A172 (cell line): ENCODE measurements around the gene CACNA1C. TPM values are rescaled to one million over a fixed set of nuclear protein-coding genes. Genes with fewer than 3 reads are reported as not detected.

Experiments used
- DNase-seq: peaks from one replicate; pipeline ENCODE4 v3.0.0-alpha.2; 2015; ENCODE audit warnings: low spot score
- total RNA-seq: library from RNA; depleted of rRNA; stranded (reverse); fragments of >200 nt; shearing (Covaris generic); gene quantifications from 2 replicates; pipeline ENCODE4 v1.2.3, GENCODE V29; 2014

Gene CACNA1C
- total RNA-seq, 1 experiment from 2014 or later: 0.05 TPM

DNA sequence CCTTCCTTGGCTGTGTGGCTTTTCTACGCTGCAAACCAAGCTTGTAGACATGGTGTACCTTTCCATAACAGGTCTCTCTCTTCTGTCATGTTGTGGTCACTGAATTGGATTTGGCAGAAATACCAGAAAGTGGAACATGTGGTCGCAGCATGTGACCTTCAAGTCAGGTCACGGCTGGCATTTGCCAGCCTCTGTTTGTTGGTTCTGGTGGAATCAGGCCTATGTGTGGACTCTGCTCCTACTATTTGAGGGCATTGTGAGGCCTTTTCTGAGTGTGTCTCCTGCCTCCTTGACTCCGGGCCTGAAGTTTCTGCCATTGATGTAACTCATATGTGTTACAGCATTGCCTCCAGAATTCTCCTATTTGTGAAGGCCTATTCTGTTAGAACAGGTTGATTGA lies 116.7 kb downstream of the CACNA1C start:
- no peak for DNase-seq

DNA sequence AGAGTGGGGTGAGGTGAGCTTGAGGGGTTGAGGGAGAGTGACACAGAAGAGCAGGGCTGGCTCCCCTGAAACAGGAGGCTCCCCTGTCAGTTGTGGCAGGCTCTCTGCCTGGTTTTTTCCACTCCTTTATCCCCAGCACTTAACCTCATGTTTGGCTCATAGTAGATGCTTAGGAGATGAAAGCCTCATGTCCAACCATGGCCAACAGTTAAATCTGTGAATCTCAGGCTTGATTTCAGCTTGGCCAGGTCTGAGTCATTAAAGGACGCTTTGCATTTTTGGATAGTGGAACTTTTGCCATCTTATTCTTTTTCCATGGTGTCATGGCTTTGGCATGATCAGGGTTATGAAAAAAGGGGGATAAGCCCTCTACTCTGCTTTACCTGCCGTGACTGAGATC lies 117.2 kb downstream of the CACNA1C start:
- DNase-seq: no peak

DNA sequence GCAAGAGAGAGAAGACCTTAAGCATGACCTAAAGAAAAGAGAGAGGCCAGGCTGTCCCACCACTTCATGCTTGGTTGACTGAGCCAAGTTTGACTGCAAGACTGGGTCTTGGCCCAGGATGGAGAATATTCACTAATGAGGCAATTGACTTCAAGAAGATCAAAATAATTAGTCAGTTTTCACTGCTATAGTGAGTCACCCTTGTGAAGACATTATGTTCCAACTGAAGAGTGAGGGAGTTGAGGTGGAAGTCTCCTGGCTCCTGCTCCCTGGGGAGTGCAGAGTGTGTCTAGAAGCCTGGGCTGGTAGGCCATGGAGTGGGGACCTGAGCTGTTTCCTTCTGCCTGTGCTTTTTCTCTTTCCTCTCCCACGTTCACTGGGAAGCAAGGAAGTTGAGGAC lies 117.6 kb downstream of the CACNA1C start:
- DNase-seq: no peak

DNA sequence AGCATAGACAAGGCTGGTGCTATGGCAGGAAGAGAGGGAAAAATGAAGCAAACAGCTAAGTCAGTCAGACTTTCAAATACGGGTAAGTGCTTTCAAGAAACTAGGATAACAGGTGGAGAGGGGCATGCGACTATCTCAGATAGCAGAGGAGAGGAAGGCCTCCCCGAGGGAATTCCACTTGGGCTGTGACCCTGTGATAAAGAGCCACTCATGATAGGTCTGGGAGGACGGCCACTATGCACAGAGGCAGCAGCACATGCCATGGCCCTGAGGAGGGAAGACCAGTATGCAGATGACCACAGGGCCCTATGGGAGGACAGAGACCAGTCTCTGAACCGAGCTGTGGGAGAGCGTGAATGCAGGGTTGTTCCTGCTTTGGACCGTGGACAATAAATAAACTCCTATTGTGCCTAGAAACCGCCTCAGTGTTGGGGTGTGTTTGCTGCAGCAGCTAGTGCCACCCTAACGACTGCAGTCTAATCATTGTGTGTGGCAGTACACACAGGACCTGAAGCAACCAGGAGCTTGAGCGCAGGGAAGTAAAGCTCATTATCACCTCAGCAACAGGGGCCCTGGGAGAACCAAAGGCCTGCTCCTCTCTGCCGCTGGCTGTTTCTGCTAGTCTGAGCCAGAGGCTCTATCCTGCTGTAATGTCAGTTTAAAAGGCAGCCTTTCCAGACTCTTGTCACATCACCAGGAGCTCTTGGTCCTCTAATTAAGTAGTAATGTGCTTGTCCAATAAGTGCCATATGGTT lies 119.1 kb downstream of the CACNA1C start:
- DNase-seq: no peak

DNA sequence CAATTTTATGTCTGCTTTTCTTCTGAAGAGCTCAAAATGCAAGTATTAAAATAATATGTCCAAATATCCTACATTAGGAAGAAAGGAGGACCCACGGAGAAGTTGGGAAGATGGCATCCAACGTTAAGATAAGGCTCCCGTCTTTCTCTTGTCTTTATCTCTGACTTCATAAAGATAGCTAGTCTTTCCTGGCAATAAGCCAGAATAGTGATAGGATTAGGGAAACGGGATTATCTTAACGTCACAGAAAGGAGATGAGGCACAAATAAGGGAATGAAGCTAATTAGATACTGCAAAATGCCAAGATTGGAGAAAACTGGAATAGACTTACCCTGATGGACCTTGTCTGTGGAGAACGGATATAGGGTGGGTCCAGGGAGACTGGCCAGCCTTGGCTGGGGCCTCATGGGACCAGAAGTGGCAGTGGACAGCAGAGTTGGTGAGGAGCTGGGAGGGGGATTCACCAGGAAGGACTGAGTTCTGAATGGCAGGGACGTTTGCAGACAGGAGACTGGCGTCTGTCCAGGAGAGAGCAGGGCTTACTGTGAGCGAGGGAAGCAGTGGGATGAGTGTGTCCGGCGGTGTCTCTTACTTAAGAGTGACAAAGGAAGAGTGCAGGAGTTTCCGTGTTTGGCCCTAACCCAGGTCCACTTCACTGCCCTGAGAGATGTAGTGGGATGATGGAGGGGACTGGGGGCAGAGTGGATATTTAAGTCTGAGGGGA lies 119.9 kb downstream of the CACNA1C start:
- DNase-seq: no peak

DNA sequence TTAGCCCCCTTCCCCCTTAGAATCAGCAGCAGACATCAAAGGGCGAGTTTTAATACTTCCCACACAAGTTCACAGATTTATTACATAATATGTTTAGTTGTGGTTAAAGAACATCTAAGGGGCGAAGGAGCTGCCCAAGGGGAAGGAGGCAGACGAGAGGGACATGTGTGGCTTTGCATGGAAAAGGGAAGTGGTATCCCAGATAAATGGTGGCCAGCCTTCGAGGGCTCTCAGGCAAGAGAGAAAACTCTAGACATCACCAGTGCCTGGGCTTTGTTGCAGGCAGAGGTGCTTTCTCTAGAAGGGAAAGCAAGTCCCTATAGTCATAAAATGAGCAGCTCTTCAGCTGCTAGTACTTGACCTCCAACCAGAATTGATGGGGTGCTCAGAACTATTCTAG lies 121.2 kb downstream of the CACNA1C start:
- no peak for DNase-seq

DNA sequence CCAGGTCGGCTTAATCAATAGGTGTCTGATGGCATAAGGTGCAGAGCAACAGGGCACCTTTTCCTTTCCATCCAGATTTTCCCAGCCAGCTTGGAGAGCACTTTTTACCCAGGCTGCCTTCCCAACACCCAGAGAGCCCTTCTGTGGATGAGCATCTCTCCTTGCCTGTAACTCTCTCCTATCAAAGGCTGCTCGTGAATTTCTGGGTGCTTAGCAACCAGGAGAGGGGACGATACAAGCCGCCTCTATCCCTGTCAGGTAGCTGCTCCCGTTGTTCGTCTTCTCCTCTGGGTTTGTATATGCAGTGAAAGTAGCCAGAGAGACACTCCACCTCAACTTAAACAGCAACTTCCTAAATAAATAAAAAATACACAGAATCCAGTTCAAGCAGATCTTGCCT lies 124.2 kb downstream of the CACNA1C start:
- DNase-seq: no peak

DNA sequence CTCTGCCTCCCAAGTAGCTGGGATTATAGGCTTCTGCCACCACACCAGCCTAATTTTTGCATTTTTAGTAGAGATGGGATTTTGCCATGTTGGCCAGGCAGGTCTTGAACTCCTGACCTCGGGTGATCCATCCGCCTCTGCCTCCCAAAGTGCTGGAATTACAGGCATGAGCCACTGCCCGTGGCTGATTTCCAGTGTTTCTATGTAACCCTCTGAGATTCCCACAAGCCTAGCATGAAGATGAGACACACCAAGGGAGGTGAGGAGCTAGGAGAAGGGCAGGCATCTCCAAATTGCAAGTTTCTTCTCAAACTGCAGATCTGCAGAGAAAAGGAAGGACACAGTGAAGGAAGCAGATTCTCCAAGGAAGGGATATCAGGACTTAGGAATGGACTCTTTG lies 125.0 kb downstream of the CACNA1C start:
- DNase-seq: no peak

DNA sequence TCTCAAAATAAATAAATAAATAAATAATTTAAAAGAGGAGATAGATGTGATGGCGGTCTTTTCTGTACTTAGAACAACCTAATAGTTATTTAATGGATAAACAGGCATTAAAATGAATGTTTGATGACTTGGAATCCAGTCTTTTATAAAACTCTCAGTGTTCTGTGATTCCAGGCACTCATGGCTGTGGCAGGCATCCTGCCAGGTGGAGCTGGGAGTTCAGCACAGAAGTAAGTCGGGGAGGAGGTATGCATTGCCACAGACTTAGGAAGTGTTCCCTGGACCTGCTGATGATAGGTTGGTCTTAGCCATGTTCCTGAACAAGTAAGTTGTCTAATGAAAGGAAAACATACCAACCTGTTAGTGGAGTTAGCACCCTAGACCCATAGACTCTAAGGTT lies 126.3 kb downstream of the CACNA1C start:
- no peak for DNase-seq

DNA sequence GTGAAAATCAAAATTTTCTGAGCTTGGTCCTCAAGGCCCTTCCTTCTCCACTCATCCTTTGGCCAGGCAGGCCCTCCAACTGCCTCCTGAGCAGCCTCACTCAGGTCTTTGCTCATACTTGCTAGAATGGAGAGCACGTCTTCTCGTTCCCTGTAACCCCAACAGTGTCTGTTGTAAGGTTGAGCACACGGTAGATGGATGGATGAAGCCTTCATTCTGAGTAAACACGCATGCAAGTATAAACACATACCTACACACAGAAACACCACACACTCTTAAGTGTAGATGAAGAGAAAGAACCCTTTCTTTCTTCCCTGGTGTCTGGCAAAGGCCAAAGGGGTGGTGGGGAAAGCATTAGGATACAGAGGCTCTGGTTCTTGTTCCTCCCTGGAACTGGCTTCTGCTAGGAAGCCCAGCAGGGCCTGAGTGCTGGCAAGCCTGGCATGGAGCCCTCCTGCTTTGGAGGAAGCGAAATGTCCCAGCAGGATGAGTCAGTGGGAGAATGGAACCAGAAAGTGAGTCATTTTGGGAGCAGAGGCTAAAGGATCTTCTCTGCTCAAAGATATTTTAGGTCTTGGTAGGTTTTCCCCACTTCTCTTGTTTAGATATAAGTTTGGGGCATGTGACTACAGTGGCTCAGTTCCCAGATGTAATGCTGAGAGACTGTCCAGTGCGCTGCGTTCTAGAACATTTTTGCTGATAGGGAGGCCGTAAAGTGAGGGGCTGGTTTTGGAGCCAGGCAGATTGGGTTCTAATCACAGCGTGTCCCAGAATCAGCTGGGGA lies 127.4 kb downstream of the CACNA1C start:
- DNase-seq: peak; percentile 91

DNA sequence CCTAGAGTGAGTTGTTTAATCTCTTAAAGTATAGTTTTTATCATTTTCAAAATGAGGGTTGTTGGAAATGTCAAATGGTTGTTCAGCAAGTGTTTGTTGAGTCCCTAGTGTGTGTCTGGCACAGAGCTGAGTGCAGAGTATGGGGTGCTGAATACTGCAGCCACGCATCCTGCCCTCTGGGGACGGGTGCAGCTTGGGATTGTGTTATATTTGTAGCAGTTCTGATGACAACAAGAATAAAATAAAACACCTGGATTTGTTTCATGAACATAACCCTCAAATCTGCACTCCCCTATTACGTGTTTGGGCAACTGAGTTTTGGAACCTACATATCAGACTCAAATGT lies 127.9 kb downstream of the CACNA1C start:
- DNase-seq: no peak

DNA sequence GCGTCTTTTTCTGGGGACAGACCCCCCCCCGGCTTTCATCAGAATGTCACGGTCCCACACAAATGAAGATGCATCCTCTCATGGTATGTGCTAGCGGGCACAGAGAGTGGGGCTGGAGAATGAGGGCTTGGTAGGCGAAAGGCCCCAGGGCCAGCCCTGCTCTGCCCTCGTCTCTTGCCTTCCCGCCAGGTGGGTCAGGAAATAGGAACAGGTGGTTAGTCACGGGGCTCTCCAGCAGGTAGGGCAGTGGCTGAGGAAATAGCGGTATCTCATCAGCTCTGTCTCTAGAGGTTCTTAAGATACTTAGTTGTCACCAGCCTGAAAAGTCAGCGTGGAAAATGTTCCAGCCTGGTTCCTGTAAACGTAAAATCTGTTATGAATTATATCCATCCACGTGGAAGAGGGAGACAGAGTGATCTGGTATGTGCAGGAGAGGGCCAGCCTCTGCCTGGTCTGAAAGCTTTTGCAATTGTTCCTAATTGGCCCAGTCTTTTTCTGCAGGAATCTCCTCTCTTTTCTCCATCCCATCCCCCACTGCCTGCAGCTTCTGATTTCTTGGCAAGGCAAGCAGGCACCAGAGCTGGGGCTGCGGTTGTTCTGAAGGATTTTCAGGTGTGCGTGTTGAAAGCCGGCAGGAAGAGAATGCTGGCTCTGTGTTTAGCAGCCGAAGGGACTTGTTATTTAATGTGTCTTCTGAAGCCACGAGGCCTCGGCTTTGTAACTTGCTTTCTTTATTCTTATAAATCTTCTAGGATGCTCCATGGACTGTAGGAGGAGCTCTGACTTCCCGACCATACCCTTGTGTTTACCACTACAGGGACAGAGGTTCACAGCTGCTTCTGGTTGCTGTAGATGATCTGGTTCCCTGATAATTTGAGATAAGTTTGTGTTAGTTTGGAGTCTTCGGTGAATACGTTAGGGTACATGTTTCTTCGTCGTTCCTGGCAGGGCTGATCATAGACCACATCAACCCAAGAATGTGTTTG lies 131.1 kb downstream of the CACNA1C start:
- no peak for DNase-seq

DNA sequence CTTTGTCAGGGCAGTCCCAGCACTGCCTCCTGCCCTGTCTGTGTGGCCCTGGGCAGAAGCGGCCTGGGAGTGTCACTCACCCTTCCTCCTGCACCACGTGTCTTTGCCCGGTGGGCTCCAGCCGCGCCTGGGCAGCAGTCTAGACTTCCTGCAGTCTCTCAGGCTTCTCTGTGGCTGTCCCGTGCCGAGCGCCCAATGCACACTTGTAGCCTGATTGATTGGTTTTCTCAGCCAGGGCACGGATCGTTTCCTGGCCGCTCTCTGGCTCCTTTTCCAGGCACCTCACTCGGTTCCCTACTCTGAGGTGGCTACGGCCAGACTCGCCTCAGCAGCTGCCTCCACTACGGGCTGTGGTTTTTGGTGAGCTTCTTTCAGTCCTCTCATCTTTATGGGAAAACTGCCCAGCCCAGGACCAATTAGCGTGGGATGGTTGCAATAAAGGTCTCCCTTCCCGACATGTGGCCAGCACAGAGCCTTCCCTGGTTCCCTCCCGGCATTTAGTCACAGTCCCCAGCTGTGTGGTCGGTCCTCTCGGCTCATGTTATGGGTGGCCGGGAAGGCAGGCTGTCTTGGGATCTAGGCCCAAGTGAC lies 133.1 kb downstream of the CACNA1C start:
- DNase-seq: no peak

DNA sequence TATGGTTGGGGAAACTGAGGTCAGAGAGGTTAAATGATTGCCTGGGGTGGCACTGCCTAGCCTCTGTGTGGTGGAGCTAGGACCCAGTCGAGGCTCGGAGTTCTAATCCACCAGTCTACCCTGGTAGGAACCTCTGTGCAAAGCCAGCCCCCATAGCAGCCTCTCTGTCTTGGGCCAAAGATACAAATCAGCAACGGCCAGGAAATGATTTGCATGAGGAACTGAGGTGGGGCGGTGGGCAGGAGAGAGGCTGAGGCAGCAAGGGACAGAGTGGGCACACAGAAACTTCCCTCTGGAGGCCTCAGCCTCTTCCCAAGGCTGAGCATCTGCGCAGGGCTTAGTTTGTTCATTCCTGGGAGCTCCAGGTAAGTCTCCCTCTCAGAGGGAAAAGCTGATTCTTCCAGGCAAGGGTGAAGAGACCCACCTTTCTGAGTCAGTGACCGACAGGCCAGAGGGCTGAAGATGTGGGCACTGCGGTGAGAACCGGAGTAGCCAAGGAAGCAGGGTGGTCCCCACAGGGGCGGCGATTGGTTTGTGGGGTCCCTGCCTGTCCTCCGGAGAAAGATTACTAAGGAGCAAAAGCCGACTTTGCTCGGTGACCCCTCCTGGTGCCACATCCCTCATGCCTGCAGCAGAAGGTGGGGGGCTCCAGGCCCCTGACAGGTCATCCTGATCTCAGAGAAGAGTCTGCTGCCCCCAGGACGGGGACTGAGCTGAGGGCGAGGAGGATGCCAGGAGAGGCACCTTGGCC lies 134.6 kb downstream of the CACNA1C start:
- DNase-seq: no peak

DNA sequence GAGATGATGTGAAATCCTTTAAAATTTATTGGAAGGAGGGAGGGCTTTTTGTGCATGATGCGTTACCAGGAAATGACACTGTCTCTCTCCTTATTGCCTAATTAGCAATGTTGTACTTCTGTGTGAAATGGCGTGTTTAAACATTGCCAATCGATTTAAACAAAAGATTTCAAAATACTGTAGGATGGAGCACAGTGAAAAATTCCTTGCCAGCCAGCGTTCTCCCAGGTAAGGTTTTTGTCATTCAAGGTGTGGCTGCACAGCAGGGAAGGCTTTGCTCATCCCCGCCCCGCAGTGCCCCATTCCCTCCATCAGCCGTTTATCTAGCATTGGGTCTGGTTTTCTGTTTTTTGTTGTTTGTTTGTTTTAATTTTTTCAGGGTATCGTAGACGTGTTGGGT lies 137.3 kb downstream of the CACNA1C start:
- no peak for DNase-seq

DNA sequence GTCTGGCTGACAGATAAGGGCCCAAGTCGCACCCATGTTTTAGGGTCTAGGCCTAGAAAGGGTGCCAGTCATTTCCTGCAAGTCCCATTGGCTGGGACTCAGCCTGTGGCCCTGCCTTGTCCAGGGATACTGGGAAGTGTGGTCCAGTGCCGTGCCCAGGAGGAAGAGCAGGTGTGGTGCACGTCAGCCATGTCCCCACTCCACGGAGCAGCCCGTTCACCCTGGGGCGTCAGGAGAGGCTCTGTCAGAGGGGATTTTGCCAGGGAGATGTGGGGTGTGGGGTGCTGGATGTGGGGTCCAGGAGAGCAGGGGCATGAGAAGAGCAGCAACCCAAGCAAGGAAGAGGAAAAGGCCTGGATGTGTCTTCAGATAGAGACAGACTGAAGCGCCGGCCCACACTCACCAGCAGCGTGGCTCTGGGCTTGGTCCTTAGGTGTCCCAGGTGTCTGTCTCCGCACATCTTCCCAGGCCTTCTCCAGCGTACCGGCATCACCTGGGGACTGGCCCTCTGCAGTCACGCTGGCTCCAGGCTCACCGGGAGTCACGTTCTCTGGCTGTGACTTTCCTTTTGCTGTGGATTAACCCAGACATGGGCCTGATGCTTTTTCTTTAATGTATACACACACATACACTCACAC lies 138.2 kb downstream of the CACNA1C start:
- no peak for DNase-seq

DNA sequence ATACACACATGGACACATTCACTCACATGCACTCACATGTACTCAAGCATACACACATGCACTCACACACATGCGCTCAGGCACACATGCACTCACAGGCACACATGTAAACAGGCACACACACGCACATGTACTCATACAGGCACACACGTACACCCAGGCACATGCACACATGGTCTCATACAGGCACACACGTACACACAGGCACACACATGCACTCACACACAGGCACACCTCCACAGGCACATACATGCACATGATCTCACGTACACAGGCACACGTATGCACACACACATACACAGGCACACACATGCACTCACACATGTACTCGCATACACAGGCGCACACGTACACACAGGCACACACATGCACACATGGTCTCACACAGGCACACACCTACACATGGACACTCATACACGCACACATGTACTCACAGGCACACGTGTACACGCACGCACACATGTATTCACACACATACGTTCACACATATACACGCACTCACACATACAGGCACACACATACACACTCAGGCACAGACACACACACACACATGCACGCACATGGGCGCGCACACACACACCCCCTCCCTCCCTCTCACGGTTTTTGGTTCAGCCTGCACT lies 138.9 kb downstream of the CACNA1C start:
- DNase-seq: no peak

DNA sequence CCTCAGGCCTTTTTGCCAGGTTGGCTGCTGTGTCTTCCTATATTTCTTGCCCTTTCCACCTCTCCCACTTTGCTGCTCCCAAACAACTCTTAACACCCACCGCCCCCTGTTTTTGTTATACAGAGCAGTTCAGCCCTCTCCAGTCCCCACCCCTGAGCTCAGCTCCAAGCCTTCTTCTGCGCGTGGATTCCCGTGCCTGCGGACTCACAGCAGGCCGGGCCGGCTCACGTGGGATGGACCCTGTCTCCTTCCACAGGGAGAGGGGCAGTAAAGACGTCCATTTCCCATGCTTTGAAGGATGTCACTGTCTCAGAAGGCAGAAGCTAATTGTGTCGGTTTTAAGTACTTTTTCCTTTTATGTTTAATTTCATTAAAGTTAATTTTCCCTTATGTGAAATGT lies 139.4 kb downstream of the CACNA1C start:
- DNase-seq: no peak

DNA sequence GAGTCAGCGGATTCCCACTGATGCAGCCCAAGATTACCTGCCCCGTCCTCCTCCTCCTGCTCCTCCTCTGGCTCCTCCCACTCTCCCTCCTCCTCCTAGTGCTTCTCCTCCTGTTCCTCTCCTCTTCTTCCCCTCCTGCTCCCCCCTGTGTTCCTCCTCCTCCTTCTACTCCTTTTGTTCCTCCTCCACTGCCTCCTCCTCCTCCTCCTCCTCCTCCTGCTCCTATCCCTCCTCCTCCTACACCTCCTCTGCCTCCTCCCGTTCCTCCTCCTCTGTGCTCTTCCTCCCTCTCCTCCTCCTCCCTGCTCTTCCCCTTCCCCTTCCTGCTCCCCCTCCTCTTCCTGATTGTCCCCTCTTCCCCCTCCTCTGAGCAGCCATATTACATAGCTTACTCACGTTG lies 141.3 kb downstream of the CACNA1C start:
- no peak for DNase-seq

DNA sequence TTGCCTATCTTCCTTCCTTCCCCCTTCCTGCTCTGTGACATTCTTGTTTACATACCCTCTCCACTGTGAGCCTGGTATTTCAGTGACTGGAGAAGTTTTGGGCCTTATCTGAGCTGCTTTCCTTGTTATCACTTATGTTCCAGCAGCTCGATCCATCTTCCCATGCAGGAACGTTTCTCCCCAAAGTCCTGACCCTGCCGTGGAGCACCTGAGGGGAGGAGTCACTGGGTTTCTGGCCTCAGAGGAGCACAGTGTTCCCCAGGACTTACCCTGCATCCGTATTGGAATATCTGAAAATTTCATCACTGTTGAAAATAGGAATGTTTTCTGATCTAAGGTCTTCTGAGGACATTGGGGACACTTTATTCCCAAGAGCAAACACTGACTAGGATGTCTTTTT lies 141.8 kb downstream of the CACNA1C start:
- DNase-seq: no peak
